HG02588 (cell line): Measurements from ENCODE around the gene MORN1.

ENCODE experiments used
- ATAC-seq: cut with Tn5 transposase; IDR thresholded peaks from one replicate; pipeline ENCODE4 v1.9.1; 2021; ENCODE audit warnings: mild to moderate bottlenecking, moderate library complexity; ENCODE audit not compliant: unreplicated experiment

The MORN1 gene

DNA sequence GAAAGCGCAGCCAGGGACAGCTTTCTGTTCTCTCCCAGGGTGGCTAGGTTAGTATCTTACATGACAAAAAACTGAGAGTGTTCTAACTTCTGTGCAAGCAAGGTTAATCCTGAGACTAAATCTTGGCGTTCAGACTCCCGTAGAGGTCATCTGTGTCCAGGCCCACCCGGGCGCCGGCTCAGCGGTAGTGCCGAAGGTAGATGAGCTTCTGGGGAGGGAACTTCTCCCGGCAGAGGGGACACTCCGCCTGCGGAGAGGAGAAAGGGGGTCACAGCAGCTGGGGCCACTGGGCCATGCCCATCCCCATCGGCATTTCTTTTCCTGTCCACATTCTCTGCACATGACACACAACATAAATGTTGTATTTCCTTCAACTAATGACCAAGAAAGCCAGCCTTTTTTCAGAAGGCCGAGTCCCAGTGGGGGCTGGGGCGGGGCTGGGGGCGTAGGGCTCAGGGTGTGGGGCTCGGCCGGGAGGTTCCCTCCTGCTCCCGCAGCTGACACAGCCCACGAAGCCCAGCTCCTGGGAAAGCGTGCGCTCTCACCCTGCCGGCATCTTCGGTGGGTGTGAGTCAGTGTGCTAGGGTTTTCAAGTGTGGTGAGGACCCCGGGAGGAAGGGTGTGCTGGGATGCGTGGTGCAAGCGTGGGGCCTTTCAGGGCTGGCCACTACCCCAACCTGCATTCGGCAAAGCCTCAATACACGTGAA is 14.4 kb upstream of the MORN1 start:
- no peak for ATAC-seq

GRCh38 chr1:2404890-2405511 is 13.6 kb upstream of the MORN1 start:
- no peak for ATAC-seq

DNA sequence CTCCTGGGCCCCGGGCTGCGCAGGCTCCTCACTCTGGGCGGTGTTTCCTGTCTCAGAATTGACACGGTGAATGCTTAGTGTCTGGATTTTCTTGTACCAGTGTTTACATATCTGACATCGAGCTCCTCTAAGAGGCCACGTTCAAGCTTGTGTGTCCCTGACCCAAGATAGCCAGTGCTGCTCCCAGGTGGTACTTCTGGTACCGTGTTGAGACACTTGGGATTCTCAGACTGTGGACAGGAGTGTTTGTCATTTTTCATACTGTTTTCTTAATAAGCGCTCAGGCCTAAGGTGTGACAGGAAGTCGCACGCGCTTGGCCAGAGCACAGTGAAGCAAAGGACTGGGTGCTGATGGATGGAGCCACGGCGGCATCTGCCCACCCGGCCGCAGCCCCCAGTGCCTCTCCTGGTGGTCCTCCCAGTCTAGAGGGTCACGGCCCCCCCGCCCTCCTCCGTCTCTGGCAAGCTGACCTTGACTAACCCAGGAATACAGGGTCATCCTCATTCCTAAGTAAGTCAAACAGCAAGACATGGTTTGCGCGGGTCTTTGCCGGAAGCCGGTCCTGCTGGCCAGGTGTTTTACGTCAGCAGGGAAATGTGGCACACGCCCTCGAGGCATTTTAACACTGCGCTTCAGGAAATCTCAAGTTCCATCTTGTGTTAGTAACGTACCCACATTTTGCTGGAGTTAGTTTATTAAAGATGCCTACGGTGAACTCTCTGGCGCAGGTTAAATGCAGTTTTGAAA is 13.0 kb upstream of the MORN1 start:
- no peak for ATAC-seq

GRCh38 chr1:2403273-2403672 is 11.9 kb upstream of the MORN1 start:
- ATAC-seq: no peak

DNA sequence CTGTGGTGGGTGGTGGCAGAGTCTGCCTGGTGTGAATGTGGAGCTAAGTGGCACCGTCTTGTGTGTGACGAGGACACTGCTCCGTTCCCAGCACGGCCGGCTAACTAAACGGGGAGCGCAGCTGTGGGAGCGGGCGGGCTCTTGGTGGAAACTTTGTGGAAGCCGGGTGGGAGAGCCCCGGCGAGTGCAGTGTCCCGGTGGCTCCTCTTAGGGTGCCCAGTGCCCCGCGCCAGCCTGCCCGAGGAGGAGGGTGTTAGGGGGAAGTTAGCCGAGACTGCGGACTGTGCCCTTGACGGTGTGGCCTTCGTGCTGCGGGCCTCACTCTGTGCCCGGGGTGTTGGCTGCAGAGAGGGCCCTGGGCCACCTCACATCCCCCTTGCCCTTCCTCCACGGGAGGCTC is 11.1 kb upstream of the MORN1 start:
- ATAC-seq: no peak

- no peak for ATAC-seq
These were observed 9.7 kb upstream of the MORN1 start for GRCh38 chr1:2400950-2401649.

- ATAC-seq: no peak
These were observed 9.2 kb upstream of the MORN1 start for GRCh38 chr1:2400576-2400909.

GRCh38 chr1:2399890-2400575 is 8.7 kb upstream of the MORN1 start:
- no peak for ATAC-seq

- no peak for ATAC-seq
These were observed 7.5 kb upstream of the MORN1 start for GRCh38 chr1:2398871-2399270.

DNA sequence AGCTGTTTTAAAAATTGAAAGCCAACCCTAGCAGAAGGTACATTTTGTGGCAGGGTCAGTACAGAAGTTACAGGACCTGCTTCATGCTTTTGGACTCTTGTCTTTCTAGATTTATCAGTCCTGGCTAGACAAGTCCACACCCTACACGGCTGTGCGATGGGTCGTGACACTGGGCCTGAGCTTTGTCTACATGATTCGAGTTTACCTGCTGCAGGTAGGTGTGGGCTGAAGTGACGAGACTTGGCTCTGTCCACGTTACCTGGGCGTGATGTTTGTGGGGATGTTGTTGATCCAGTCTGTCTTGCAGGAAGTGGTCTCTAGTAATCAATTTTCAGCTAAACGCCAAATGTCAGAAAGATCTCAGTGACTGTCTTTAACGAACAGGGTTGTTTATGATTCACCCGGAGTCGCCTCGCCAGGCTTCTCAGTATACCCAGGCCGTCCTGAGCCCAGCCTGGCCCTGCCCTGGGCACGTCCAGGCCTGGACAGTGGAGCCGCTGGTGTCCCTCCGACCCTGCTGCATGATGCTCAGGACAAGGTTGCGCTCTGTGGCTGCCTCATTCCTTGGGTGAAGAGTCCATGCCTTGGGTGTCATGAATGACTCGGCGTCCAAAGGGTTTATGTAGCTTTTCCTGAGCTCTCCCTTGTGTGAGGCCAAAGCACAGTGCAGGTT is 5.8 kb upstream of the MORN1 start:
- no peak for ATAC-seq

GRCh38 chr1:2396476-2396875 is 5.1 kb upstream of the MORN1 start:
- no peak for ATAC-seq

DNA sequence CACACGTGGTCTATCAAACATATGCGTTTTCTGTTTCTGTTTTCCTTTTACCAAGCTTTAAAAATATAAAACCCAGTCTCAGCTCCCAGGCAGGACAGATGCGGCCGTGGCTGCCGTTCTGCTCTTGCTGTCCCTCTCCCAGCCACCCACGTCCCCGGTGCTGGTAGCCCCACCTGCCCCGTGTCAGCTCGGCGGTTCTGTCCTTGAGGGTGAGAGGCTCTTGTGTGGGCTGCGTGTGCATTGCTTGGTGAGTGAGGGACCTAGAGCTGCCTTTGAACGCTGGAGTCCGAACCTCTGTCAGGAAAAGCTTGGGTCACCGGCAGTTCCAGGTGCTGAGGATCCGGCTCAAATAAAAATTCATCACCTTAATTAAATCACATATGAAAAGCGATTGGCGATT is 4.7 kb upstream of the MORN1 start:
- no peak for ATAC-seq

GRCh38 chr1:2395245-2395644 is 3.9 kb upstream of the MORN1 start:
- ATAC-seq: no peak

DNA sequence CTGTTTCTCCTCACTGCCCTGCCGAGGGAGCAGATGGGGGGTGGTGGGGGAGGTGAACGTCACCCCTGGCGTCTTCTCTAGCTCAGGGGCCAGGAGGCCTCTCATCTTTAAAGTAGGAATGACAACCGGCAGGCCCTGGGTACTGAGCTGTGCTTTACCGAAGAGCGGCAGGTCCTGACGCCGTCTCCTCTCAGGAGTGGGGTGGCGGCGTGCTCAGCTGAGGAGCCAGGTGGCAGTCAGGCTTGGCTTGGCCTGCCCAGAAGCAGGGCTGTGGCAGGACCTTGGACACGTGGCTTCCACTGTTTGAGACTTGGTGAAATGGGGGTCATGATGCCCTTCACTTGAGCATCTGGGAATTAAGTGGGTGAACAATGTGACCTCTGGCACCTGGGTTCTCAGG is 3.4 kb upstream of the MORN1 start:
- ATAC-seq: no peak

GRCh38 chr1:2394220-2394619 is 2.9 kb upstream of the MORN1 start:
- no peak for ATAC-seq

- ATAC-seq: no peak
These were observed 2.1 kb upstream of the MORN1 start for GRCh38 chr1:2393471-2393877.

DNA sequence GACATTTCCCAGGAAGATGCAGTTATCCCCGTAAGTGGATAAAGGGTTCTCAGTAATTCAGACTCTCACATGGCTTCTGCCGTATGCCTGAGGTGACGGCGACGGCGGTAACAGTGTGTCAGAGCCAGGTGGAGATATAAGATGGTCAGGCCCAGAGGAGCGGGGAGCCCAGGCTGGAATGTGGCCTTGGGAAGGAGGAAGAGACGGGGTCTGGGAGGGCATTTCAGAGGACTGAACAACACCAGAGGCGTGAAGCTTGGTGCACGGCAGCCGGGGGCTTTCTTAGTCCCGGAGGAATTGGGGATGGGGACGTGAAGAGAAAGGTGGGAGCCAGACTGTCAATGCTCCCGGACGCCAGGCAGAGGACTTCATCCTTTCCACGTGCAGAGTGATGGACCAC is 1.3 kb upstream of the MORN1 start:
- ATAC-seq: no peak

DNA sequence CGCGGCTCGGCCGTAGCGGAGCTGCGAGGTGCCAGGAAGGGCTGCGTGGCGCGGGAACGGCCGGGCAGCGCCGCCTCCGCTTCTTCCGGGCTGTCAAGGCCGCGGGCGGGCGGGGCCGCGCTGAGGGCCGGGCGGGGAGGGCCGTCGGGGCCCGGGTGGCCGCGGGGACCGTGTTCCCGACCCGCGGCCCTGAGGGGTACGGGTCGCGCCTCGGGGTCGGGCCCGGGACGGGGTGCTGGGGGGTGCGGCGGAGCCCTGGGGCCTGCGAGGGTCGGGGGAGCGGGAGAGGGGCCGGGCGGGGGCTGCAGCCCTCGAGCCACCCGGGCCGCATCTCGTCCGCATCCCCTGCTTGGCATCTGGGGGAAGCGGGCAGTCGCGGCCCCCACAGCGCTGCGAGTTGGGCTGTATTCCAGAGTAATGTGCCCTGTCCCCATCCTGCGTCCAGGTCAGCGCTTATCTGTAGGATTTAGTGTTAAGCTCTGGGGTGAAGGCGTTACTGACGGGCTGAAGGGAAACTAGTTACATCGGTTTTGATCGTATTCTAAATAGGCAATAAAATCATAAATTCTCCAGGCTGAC is 666 bp upstream of the MORN1 start:
- peak; percentile 14 for ATAC-seq

DNA sequence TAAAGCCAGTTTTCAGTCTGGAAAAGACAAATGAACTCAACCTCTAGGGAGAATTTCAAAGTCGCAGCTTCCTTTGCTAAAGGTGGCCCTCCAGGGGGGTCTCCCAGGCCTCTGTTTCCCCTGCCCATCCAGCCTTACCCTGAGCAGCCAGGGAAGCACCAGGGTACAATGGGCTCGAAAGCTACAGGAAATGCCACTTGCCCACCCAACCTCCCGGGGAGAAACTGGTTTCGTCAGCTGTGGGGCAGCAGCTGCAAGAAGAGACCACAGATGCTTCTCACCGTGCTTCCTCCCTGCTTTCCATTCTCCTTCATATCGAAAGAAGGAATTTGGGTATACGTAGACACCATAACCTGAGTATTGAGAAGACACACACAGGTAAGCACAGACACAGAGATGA is 1.7 kb downstream of the MORN1 start:
- ATAC-seq: no peak
